ENCODE results near the gene PCYT2.

The PCYT2 gene

DNA sequence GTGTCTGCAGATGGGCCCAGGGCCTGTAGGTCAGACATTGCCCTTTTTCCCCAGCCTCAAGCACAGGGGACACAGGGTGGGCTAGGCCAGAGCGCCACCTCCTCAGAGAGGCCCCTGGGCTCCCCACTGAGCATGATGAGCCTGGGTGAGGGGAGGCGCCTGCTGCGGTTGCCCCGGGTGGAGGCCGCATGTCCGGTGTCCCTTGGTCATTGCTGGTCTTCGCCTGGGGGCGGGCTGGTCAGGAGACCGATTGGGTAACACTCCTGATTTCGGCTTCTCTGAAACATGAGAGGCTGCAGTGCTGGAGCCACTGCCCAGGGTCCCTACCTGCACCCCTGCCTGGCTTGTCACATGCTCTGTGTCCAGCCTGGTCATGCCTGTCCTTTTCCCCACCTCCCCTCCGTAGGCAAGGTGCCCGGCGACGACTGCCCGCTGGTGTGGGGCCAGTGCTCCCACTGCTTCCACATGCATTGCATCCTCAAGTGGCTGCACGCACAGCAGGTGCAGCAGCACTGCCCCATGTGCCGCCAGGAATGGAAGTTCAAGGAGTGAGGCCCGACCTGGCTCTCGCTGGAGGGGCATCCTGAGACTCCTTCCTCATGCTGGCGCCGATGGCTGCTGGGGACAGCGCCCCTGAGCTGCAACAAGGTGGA is 11.6 kb downstream of the PCYT2 start:
- no peak for DNase-seq (ENCODE audit: low read depth)

DNA sequence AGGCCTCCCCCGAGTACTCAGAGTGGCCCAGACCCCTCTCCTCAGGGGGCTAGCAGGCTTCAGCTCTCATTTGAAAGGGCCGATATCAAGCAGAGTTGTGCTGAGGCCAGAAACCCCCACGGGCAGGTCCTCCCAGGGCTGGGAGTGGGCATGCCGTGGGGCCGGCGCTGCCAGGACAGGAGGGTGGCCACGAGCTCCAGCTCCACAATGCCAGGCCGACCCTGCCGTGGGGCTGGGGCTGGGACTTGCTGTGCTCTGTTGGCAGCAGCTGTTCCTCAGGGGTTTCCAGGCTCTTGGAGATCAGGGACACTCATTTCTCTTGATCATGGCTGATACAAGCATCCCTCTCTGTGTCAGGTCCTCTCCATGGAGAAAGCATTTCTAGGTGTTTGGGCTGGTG is 12.3 kb downstream of the PCYT2 start:
- DNase-seq (ENCODE audit: low read depth), result no peak

DNA sequence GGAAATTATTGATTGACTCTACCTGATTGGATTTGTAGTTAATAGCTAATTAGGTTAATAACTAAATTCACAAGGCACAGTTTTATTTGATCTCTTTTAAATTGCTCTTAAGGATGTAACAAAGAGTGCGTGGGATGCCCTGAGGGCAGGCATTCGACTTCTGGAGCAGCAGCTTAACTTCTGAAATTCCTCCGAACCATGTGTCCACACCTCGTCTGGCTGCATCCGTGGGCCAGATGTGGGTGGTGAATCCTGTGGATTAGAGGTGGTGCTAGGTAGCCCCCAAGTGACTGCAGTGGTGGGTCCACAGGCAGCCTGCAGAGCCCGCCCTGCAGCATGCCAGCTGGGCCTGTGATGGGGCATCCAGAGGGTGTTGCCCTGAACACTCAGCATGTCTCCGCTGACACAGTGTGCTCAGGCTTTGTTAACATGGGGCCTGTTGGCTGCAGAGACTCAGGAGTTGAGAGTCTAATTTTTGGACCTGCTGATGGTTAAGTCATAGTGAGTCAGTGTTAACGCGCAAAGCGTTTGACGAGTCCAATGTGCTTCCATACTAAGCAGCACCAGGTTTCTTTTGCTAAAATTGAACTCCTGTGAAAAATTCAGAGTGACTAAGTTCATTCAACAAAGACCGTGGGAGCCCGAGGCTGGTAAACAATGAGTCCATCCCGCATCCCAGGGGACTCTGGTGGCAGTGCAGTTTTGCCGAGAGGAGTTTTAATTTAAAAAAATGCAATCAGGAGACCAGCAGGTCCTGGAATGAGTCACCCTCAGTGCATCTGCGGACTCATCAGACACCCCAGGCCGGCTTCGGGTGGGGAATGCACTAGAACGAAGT is 13.0 kb downstream of the PCYT2 start:
- DNase-seq (ENCODE audit: low read depth), result peak; percentile 84

DNA sequence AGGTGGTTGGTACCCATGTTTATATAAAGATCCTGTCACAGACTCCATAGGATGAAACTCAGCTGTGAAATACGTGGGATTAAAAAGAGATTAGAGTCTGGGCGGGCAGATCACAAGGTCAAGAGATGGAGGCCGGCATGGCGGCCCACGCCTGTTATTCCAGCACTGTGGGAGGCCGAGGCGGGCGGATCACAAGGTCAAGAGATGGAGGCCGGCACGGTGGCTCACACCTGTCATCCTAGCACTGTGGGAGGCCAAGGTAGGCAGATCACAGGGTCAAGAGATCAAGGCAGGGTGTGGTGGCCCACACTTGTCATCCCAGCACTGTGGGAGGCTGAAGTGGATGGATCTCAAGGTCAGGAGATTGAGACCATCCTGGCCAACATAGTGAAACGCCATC is 15.8 kb downstream of the PCYT2 start:
- DNase-seq (ENCODE audit: low read depth), result no peak

DNA sequence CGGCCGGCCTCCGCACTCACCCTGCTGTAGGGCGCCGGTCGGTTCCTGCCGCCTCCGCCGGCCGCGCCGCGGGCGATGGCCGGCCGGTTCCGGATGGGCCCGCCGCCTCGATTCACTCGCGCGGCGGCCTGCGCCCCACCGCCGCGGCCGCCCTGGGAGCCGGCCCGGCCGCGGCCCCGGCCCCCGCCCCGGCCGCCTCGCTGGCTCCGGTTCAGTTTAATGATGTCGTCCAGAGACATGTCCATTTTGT is 20.0 kb downstream of the PCYT2 start:
- DNase-seq (ENCODE audit: low read depth), result no peak

DNA sequence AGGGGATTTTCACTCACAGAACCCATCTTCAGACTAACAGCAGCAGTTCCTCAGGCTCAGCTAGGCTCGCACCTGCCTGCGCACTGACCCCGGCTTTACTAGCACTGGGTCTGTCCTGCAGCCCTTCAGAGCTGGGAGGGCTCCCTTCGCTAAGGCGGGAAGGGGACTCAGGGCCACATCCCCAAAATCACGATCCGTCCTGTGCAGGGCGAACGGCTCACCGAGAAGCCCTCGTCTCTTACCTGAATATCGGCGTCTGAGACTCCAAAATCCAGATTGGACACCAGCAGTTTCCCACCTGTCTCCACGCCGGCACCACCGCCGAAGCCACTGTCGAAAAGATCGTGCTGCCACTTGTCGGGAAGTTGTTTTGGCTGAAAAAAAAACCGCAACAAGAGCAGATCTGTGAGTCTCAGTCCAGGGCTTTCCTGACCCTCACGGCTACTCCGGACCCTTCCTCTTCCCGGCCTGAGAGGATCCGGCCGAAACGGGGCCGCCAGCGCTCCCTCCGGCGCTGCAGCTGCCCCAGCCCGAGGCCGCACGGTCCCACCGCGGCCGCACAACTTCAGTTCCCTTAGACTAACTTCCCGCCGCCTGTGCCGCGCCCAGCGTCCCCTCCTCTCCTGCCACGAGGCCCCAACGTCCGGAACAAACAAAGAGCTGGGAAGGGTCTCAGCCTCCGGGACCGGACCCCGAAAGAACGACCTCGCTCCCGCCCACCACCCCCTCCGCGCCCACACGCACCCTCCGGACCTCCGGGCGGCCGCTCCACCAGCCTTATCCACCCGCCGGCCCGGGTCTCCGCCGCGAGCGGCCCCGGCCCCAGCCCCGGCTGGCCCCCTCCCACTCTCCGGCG is 20.5 kb downstream of the PCYT2 start:
- DNase-seq (ENCODE audit: low read depth), result no peak

DNA sequence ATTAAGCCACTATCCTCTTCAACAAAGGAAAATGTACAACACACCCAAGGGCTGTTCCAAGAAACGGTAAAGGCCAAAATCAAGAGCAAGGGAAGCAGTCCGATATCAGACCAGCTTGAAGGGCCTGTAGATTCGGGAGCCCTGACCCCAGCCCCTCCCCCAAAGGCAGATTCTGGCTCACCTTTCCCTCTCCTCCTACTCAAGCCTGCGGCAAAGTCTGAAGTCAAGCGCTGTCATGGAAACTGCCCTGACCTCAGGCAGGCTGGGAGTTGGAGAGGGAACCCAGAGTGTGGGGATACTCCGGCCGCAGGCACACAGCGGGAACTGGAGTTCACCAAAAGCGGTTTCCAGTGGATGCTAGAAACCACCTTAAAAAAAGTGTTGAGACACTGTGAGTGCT is 21.6 kb downstream of the PCYT2 start:
- no peak for DNase-seq (ENCODE audit: low read depth)

DNA sequence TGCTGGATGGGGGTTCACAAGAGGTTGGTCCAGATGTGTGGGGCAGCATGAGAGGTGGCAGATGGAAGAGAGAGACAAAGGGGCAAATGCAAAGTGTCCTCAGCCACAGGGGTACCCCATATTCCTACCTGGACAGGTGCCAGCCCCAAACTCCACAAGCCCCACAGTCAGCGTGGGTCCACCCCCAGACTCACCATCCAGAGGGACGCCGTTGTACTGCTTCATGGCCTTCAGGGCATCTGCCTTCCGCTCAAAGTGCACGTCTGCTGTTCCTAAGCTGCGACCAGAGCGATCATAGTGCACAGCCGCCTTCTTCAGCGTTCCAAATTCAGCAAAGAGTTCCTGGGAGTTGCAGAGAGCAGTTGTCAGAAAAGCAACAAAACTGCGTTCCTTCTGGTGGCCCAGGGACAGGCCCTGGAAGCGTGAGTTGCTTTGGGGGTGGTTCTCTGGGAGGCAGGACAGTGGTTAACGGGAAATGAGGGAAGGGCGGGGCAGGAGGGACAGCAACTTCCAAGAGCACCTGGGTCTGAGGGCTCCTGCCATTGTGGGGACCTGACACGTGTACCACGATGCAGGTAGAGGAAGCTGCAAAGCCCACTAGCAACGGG is 22.1 kb downstream of the PCYT2 start:
- DNase-seq (ENCODE audit: low read depth), result no peak

DNA sequence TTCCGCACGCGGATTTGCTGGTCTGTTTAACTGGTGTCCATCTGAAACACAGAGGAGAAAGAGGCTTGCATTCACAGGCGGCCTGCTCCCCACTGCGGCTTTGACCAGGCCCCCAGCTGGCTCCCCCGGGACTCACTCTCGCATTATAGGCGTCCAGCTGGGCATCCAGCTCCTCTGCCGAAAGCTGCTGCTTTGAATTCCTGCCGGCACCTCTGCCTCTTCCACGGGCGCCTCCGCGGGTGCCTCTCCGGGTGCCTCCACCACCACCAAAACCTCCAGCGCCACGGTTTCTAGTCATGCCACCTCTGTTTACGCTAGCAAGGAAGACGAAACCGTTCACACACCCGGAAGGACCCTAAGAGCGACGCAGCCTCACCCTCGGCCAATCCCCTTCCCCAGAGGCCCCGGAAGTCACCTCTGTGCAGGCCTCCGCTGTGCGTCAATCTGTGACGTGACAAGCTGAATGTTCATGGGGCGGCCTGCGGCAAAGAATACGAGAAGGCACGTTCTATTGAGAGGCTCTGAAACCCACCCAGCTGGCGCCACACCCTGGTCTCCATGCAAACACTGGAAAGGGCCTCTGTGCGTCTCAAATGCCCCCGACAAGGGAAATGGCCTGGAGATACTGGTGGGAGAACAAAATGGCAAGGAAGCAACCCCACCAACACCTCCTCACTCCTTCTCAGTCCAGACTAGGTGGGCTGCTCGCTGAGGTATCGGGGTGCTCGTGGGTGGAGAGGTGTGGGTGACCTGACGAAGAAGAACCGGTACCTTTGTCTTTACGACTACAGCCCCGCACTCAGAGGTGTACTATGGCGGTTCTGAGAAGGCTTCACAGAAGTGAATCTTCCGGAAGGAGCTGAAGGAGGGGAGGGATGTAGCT is 22.9 kb downstream of the PCYT2 start:
- no peak for DNase-seq (ENCODE audit: low read depth)

DNA sequence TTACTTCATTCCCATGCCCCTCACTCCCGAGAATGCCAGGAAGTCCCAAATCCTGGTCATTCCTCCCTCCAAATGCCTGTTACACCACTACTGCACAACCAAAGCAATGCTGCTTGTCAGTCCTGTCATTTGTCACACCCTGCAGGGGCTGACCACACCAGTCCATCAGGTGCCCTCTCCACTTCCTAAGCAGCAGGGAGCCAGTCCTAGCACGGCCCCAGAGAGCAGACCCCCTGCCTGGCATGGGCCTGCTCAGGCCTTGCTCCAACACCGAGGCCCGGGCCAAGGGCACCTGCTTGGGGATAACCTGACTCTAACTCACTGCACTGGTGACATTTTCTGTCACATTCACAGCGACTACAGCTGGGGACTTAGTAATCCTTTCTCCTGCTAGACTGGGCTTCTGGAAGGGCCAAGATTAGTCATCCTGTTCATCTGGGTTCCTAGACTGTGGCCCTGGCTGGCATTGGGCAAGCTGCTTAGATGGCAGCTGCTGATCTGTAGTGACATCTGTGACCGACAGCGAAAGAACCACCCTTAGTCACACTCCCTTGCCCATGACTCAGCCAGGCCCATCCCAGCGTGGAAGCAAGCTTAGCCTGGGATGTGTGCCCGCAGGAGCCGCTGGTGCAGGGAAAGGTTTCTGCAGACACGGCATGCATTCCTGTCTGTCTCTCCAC is 25.2 kb downstream of the PCYT2 start:
- no peak for DNase-seq (ENCODE audit: low read depth)

DNA sequence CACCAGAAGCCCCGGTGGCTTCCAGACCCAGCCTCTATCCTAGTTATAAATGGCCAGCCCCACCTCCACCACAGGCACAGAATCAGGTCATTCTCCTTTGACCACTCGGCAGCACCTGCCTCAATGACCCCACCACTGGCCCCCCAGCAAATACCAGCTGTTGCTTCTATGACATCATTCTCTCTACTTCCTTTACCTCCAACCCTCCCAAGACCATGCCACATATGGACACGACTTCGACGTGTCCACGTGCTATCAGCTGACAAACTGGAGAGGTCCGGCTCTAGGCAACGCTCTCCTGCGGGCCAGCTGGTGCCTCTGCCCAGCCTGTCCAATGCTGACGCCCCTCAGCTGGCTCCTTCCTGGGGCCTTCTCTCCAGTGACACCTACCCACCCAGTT is 25.7 kb downstream of the PCYT2 start:
- no peak for DNase-seq (ENCODE audit: low read depth)

DNA sequence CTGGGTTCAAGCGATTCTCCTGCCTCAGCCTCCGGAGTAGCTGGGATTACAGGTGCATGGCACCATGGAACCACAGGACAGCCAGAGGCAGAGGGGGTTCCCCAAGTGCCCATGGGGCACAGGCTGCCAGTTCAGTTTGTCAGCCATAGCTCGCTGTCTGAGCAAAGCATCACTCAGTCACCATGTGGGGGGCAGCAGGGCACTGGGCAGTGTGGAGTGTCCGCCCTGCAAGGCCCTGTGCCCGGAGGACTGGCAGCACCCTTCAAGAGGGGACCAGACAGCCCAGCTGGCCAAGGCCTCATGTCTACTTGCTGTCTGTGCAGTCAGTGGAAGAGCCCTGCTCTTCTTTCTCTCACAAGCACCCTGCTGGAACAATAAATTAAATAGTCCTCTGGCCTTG is 26.2 kb downstream of the PCYT2 start:
- DNase-seq (ENCODE audit: low read depth), result no peak

DNA sequence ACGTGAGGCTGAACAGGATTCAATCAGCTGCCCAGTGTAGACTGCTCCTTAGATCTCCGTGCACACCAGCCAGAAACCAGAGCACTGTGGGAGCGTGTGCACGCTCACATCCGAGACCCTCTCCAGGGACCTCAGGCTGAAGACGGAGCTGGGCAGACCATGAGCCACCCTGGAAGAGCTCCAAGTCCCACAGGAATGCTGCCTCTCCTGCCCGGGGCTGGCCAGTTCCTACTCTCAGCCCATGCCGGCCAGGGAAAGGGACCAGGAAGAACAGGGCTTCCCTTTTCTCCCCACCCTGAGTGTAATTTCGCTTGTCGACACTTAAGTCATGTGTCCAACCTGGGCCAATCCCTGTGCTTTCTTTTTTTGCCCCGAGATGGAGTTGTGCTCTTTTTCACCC is 26.7 kb downstream of the PCYT2 start:
- DNase-seq (ENCODE audit: low read depth), result peak; percentile 52

DNA sequence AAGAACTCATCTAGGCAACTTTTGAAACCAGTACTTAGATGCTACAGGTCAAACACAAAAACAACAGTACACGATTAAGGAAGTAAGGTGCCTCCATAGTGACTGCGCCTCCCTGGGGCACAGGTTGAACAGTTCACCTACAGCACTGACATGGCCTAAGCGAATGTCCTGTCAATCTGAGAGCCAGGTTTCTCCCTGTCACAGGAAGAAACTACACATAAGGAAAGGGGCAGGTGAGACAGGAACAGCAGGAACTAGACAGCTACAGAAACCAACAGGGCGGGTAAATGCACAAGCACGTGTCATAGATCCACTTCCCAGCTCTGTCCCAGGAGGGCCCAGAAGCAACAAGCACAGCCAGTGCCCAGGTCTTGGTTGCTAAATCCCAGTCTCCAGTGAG is 32.1 kb downstream of the PCYT2 start:
- DNase-seq (ENCODE audit: low read depth), result no peak

DNA sequence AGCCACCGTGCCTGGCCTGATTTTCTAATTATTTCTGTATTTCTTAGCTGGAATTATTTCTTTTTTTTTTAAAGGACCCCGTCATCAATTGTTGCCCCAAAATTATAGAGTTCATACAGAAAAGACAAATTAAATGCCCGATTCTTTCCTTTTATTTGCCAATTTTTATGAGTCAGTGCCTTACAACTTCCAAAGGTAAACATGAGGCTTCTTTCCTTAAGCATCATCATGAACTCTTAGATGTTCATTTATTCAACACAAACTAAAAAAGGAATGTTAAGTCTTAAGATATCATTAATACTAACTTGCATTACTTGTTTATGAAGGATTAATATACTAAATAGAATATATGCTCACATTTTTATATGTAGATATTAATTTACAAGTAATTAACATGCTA is 32.9 kb downstream of the PCYT2 start:
- DNase-seq (ENCODE audit: low read depth), result no peak

DNA sequence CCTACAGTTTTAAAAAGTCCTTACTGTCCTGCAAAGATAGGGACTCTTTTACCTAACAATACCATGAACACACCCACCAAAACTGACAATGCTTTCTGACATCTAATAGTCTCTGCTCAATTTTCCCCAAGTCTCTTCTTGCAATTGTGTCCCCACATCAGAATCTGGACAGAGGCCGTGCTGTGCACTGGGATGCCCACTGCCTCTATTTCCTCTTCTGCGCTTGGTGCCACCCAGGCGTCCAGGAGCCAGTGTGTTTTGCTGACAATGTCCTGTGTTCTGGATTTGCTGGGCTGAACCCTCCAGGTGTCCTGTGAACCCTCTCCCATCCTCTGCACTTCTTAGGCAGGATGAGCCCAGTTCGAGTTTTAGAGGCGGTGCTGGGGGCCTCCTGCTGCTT is 33.6 kb downstream of the PCYT2 start:
- DNase-seq (ENCODE audit: low read depth), result no peak

DNA sequence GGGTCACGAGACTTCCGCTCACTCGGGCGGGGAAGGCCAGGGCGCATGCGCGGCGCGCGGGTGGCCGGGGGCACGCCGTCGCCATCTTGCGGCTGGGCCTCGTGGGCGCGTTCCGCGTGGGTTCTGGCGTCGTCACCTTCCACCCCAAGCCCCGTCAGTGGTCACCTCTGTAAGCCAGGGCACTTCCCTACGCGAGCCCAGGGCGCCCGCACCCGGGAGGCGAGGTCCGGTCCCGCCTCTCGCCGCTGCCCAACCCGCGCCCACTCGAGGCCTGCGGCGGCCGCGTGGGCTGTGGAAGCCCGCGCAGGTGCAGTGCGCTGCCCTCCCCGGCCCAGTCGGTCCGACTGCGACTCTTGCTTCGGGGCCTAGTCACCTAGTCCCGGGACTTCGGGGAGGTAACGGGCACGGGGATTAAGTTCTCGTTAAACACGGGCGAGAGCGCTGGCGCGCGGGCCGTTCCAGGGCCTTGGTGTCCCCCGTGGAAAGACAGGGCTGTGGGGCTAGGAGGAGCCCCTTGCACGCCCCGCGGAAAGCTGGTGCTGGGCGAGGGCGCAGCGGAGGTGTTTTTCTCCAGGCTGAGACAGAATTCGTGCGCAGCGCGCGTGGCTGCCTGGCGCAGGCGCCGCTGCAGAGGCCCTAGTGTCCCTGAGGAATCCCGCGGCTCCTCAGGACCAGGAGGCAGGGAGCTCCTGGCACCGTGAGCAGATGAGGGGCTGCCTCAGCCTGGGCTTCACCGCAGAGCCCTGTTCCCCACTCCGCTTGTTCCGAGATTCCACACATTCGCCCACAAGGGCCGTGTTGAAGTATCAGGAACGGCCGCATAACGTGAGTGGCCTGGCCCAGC is 39.6 kb downstream of the PCYT2 start:
- peak; percentile 71 for DNase-seq (ENCODE audit: low read depth)

DNA sequence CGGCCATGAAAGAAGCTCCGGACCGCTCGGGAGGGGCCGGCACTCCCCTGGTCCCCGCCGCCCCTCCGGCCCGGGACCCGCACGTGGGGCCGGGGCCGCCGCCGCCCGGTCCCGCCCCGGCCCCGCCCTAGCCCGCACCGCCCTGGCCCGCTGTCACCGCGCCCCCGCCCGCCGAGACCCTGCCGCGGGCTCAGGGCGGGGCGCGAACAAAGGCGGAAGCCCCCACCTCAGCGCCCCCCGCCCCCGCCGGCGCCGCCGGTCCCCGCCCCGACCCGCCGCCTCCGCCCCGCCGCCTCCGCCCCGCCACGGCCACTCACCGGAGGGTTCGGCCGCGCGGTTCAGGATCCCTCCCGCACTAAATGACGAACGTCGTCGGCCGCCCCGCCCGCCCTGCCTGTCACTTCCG is 40.2 kb downstream of the PCYT2 start, which contains the start of gene ARHGDIA:
ARHGDIA (minus strand) TSS at position 357 of the 406 bp plus-strand sequence. CDS start 1,407 bp downstream, outside the sequence.
- no peak for DNase-seq (ENCODE audit: low read depth)

DNA sequence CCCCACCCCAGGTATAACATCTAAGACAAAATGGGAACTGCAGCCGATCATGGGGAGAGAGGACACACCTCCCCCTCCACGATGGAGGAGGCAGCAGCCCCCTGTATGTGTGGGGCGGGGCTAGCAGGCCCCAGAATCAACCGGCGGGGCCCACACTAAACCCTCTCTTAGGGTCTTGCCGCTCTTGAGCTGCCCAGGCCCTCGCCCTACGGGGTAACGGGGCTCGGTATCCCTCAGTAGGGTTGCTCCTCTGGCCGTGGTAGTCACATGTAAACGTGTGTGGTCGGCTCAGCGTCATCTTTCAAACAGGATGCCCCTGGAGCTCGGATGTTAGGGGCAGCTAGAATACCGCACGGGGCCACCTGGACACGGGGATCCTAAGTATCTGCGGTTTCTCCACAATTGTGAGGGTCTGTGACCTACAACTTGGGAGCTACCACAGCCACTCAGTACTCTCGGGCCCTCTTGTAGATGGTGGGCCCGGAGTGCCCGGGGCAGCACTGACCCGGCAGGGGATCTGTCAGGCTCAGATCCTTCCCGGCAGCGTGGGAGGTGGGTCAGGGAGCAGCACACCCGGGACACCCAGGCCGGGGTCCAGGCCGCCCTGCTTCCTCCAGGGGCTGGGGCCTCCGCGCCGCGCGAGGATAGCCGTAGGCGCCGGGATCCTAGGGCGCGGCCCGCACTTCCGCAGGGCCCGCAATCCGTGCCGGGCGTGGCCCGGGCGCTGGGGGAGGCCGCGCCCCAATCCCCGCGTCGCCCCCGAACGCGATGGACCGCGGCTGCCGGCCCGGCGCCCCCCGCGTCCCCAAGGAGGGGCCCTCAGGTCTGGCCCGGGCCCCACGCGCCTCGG is 40.8 kb downstream of the PCYT2 start:
- DNase-seq (ENCODE audit: low read depth), result no peak
